ENCODE results near the gene PACRG. TPM values are rescaled to one million over a fixed set of nuclear protein-coding genes. Genes with fewer than 3 reads are reported as not detected.
A peak's percentile ranks its signal among the peaks of the same experiment; 100 is the strongest.

PACRG gene
- total RNA-seq, 1 experiment from 2014 or later, result 0.26 TPM

DNA sequence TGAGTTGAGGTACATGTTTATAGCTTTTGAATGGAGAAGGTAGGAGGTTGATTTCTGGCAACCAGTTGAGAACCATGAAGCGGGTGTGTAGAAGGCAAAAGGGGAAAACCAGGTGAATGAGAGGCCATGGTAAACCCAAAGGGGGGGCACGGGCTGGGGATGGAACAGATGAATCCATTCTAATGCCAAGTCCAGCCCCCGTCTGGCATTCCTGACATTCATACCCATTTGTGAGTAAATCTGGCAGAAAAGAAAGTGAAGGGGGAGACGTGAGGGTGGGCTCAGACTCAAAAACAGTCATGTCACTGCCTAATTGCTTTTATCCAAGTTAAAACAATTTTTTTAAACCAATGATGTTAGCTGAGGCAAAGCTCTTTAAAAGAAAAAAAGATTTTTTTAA lies 513.9 kb downstream of the PACRG start:
- Histone ChIP-seq H3T11ph (ENCODE audit: low read length) (no peak overlapping the region), H2AK5ac (ENCODE audit: insufficient read length, low read length) (no peak overlapping the region), H2AFZ (ENCODE audit: low read length) (peak overlapping the region; percentile 17), H3K23ac (ENCODE audit: insufficient read length, low read depth, low read length) (no peak overlapping the region), H2BK15ac (ENCODE audit: low read depth, low read length) (no peak overlapping the region), H3K56ac (ENCODE audit: insufficient read length, low read depth, low read length) (no peak overlapping the region), H4K5ac (ENCODE audit: insufficient read length, low read depth, low read length) (no peak overlapping the region), H3K4me2 (ENCODE audit: insufficient read depth, insufficient read length, low read length) (no peak overlapping the region), H4K91ac (ENCODE audit: insufficient read length, low read depth, low read length) (no peak overlapping the region), H2BK5ac (ENCODE audit: insufficient read length, low read length) (no peak overlapping the region), H3K79me2 (ENCODE audit: insufficient read depth, low read length) (no peaks in the 10 kb centered on the region), H4K20me1 (ENCODE audit: control insufficient read depth, insufficient read depth, insufficient read length) (no peaks in the 10 kb centered on the region), H3K4ac (ENCODE audit: low read depth, low read length) (no peak overlapping the region), H2BK120ac (ENCODE audit: low read depth, low read length, poor library complexity, severe bottlenecking) (no peak overlapping the region), H3K4me1 (ENCODE audit: insufficient read depth, low read length) (no peaks in the 10 kb centered on the region), H3K27ac (ENCODE audit: insufficient read length, low read depth, low read length) (no peak overlapping the region), H3K9ac (ENCODE audit: extremely low read depth, insufficient read length, low read length) (no peak overlapping the region), H3K14ac (ENCODE audit: insufficient read depth, low read length) (peak overlapping the region; percentile 29; the same call in 1 of the 2 replicates), H4K8ac (replicated peaks; ENCODE audit: insufficient read length, low read depth, low read length) (no peak overlapping the region), H2BK12ac (ENCODE audit: insufficient read length, low read depth, low read length) (no peak overlapping the region), H3K79me1 (ENCODE audit: insufficient read depth, low read depth, low read length, poor library complexity, severe bottlenecking) (no peaks in the 10 kb centered on the region), H2BK20ac (ENCODE audit: low read depth, low read length, poor library complexity, severe bottlenecking) (no peak overlapping the region), H3K9me3 (ENCODE audit: control insufficient read depth, low read depth, low read length) (no peaks in the 10 kb centered on the region), H3K27me3 (ENCODE audit: insufficient read depth, low read length) (no peaks in the 10 kb centered on the region), H3K23me2 (ENCODE audit: insufficient read length, low read depth, low read length, poor library complexity, severe bottlenecking) (no peaks in the 10 kb centered on the region), H3K18ac (ENCODE audit: insufficient read length, low read depth, low read length) (no peak overlapping the region)
- peak overlapping the region in 1 of 3 experiments; percentile 25; a peak in 1 of 7 replicates for H3K27ac Mint-ChIP-seq
- TF ChIP-seq, protein P1, sequence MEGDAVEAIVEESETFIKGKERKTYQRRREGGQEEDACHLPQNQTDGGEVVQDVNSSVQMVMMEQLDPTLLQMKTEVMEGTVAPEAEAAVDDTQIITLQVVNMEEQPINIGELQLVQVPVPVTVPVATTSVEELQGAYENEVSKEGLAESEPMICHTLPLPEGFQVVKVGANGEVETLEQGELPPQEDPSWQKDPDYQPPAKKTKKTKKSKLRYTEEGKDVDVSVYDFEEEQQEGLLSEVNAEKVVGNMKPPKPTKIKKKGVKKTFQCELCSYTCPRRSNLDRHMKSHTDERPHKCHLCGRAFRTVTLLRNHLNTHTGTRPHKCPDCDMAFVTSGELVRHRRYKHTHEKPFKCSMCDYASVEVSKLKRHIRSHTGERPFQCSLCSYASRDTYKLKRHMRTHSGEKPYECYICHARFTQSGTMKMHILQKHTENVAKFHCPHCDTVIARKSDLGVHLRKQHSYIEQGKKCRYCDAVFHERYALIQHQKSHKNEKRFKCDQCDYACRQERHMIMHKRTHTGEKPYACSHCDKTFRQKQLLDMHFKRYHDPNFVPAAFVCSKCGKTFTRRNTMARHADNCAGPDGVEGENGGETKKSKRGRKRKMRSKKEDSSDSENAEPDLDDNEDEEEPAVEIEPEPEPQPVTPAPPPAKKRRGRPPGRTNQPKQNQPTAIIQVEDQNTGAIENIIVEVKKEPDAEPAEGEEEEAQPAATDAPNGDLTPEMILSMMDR (conservative IDR thresholded peaks at IDR 0.05), result no peak
- no peak overlapping the region for H3K4me3 Mint-ChIP-seq
- WGBS (ENCODE audit: extremely low coverage, insufficient read length, low lambda C conversion rate), result no CpG with 5 or more reads among the region's 4 CpGs
- H3K4me1 Mint-ChIP-seq, result peaks cover 23 to 29% of the 10 kb centered on the region in 2 experiments
- H3K9me3 Mint-ChIP-seq, result no peaks in the 10 kb centered on the region; a peak in 1 of 5 replicates
- H3K27me3 Mint-ChIP-seq (ENCODE audit: low read depth), result no peaks in the 10 kb centered on the region; the same call in 1 of the 2 replicates
- no peak for DNase-seq
- no peaks in the 10 kb centered on the region for H3K36me3 Mint-ChIP-seq (ENCODE audit: insufficient read depth in 1 of 3, low read depth in 3 of 3)
